GM12874 (cell line): Measurements from ENCODE around the gene PCDHA2.

ENCODE experiments used
- CTCF ChIP-seq: IDR thresholded peaks from 2 replicates; pipeline ENCODE4 v1.5.1; 2011; ENCODE audit warnings: low read depth, mild to moderate bottlenecking, control low read depth, low read length, moderate library complexity; ENCODE audit not compliant: insufficient read depth

PCDHA2 gene

GRCh38 chr5:140835622-140836510 is 41.2 kb downstream of the PCDHA2 start:
- no peak for TF ChIP-seq CTCF

GRCh38 chr5:140840978-140841962 is 46.6 kb downstream of the PCDHA2 start, which contains the start of gene PCDHA8:
Gene PCDHA8, plus strand, starts transcription at chr5:140841187. Its CDS starts 135 bp downstream, at chr5:140841322.
- 0 out of 2 replicates have a peak, but pooled peaks have one; percentile 22 for TF ChIP-seq CTCF

- no peak for TF ChIP-seq CTCF
These were observed 48.4 kb downstream of the PCDHA2 start for GRCh38 chr5:140842798-140843733.
